Hepatocyte (in vitro differentiated cells): Measurements from ENCODE around the gene TSPEAR. TPM values are rescaled to one million over a fixed set of nuclear protein-coding genes. Genes with fewer than 3 reads are reported as not detected.

Source experiments
- DNase-seq: peaks from one replicate; pipeline ENCODE4 v3.0.0-alpha.2; 2016; ENCODE audit warnings: low spot score
- H2AFZ ChIP-seq: fragments of 200-600 bp; sonication (generic); 2 replicates; pipeline ENCODE4 v1.6.0; 2016; ENCODE audit warnings: antibody characterized with exemption, mild to moderate bottlenecking
- H3K27ac ChIP-seq: fragments of 200-600 bp; sonication (generic); 2 replicates; pipeline ENCODE4 v1.5.1; 2016; ENCODE audit warnings: mild to moderate bottlenecking
- H3K27me3 ChIP-seq: fragments of 200-600 bp; sonication (generic); 2 replicates; pipeline ENCODE4 v1.6.1; 2016
- H3K36me3 ChIP-seq: fragments of 200-600 bp; sonication (generic); replicated peaks from 2 replicates; pipeline ENCODE4 v1.5.1; 2016; ENCODE audit warnings: low read depth; ENCODE audit not compliant: insufficient read depth
- H3K4me1 ChIP-seq: fragments of 200-600 bp; sonication (generic); 2 replicates; pipeline ENCODE4 v1.5.1; 2016; ENCODE audit warnings: mild to moderate bottlenecking, moderate library complexity; ENCODE audit not compliant: insufficient read depth
- H3K4me2 ChIP-seq: fragments of 200-600 bp; sonication (generic); 2 replicates; pipeline ENCODE4 v1.6.0; 2016
- H3K4me3 ChIP-seq: fragments of 200-600 bp; sonication (generic); 2 replicates; pipeline ENCODE4 v1.5.1; 2016; ENCODE audit warnings: mild to moderate bottlenecking
- H3K79me2 ChIP-seq: fragments of 200-600 bp; sonication (generic); 2 replicates; pipeline ENCODE4 v1.6.0; 2017; ENCODE audit warnings: mild to moderate bottlenecking
- H3K9me2 ChIP-seq: fragments of 200-600 bp; sonication (generic); replicated peaks from 2 replicates; pipeline ENCODE4 v1.6.0; 2017; ENCODE audit warnings: mild to moderate bottlenecking; ENCODE audit not compliant: insufficient read depth
- H3K9me3 ChIP-seq: fragments of 200-600 bp; sonication (generic); 2 replicates; pipeline ENCODE4 v1.5.1; 2016; ENCODE audit warnings: low read depth, mild to moderate bottlenecking
- H4K20me1 ChIP-seq: fragments of 200-600 bp; sonication (generic); 2 replicates; pipeline ENCODE4 v1.6.0; 2016; ENCODE audit warnings: mild to moderate bottlenecking; ENCODE audit not compliant: insufficient read depth, poor library complexity, severe bottlenecking
- EZH2 ChIP-seq: fragments of 200-600 bp; sonication (generic); IDR thresholded peaks from 2 replicates; pipeline ENCODE4 v1.6.1; 2016; ENCODE audit warnings: antibody characterized with exemption, mild to moderate bottlenecking, borderline replicate concordance
- EZH2phosphoT487 ChIP-seq: fragments of 200-600 bp; sonication (generic); IDR thresholded peaks from one replicate; pipeline ENCODE4 v1.6.1; 2018; ENCODE audit warnings: antibody characterized with exemption, mild to moderate bottlenecking, low read depth, moderate library complexity; ENCODE audit not compliant: unreplicated experiment, severe bottlenecking
- WGBS: methylation state at CpG from one replicate; pipeline ENCODE4 v1.1.6; 2016; ENCODE audit warnings: low lambda C conversion rate; ENCODE audit errors: missing lambda C conversion rate; 5-methylcytosine and 5-hydroxymethylcytosine counted together
- polyA plus RNA-seq: library from polyadenylated mRNA; unstranded; fragments of >200 nt; fragmentation: Nextera tagmentation; extraction: Ambion mirVana; gene quantifications from 2 replicates; pipeline ENCODE4 v1.2.1, GENCODE V29; 2016
- total RNA-seq: library from RNA; depleted of rRNA; stranded (reverse); fragments of >200 nt; gene quantifications from 2 replicates; pipeline ENCODE4 v1.2.3, GENCODE V29; 2014
- TF ChIP-seq, protein P1 (sequence below): fragments of 200-600 bp; sonication (generic); IDR thresholded peaks from 2 replicates; pipeline ENCODE4 v1.5.1; 2016; ENCODE audit warnings: antibody characterized with exemption, mild to moderate bottlenecking; ENCODE audit not compliant: poor library complexity

Gene TSPEAR
- total and polyA plus RNA-seq, 2 experiments from 2014 or later: 0.35 TPM; not detected in 1

DNA sequence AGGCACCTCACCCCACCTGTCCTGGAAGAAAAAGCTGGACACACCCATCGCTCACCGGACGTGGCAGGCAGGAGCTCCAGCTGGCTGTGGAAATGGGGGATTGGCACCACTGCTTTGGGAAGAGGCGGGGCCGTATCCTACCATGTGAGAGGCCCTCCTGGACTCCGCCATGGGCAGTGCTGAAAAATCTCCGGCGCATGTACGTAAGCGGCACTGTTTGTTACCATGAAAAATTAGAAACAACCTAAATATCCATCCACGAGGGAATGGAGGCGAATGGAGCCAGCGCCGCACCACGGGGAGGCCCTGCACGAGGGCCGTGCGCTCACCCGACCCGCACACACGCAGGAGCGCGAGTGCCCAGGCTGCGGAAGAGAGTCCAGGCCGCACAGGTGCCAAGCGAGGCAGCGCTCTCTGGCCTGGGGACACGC, 96.4 kb downstream of the TSPEAR start:
- H3K79me2 ChIP-seq: no peaks in the 10 kb centered on the region
- H3K36me3 ChIP-seq: no peaks in the 10 kb centered on the region
- no peak overlapping the region for H3K4me2 ChIP-seq
- no peaks in the 10 kb centered on the region for H3K9me2 ChIP-seq
- H4K20me1 ChIP-seq: no peaks in the 10 kb centered on the region
- H3K27me3 ChIP-seq: no peaks in the 10 kb centered on the region
- no peak overlapping the region for H2AFZ ChIP-seq
- DNase-seq: no peak
- H3K4me1 ChIP-seq: no peaks in the 10 kb centered on the region
- 94% methylated on average over 28 of the region's 28 CpGs for WGBS
- no peak overlapping the region for H3K4me3 ChIP-seq
- TF ChIP-seq EZH2 (no peak), EZH2phosphoT487 (no peak)
- TF ChIP-seq, protein P1, sequence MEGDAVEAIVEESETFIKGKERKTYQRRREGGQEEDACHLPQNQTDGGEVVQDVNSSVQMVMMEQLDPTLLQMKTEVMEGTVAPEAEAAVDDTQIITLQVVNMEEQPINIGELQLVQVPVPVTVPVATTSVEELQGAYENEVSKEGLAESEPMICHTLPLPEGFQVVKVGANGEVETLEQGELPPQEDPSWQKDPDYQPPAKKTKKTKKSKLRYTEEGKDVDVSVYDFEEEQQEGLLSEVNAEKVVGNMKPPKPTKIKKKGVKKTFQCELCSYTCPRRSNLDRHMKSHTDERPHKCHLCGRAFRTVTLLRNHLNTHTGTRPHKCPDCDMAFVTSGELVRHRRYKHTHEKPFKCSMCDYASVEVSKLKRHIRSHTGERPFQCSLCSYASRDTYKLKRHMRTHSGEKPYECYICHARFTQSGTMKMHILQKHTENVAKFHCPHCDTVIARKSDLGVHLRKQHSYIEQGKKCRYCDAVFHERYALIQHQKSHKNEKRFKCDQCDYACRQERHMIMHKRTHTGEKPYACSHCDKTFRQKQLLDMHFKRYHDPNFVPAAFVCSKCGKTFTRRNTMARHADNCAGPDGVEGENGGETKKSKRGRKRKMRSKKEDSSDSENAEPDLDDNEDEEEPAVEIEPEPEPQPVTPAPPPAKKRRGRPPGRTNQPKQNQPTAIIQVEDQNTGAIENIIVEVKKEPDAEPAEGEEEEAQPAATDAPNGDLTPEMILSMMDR: no peak
- H3K9me3 ChIP-seq: no peaks in the 10 kb centered on the region
- no peak overlapping the region for H3K27ac ChIP-seq

DNA sequence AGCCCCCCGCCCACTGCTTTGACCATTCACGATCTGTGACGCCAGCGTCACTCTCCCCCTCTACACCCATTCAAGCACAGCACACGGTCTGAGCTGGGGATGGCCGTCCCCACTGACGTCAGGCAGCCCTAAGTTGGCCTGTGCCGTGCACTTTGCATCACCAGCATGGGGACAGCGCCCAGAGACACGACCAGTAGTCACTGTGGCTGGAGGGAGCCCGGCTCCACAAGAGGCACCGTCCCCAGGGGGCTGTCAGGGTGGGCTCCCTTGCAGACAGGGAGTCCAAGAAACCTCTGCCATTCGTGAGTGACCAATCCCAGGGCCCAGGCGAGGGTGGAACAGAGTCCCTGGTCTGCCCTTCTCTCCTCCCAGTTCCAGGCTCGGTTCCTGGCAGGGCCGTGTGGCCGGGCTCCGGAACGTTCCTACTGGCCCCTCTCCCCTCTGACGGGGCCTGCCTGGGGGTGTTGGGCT, 97.2 kb downstream of the TSPEAR start:
- no peak overlapping the region for H3K4me2 ChIP-seq
- H4K20me1 ChIP-seq: no peaks in the 10 kb centered on the region
- TF ChIP-seq, protein P1: no peak
- no peak for TF ChIP-seq EZH2phosphoT487
- no peak for TF ChIP-seq EZH2
- no peak overlapping the region for H3K27ac ChIP-seq
- DNase-seq: no peak
- H2AFZ ChIP-seq: no peak overlapping the region
- H3K4me1 ChIP-seq: no peaks in the 10 kb centered on the region
- H3K36me3 ChIP-seq: no peaks in the 10 kb centered on the region
- no peaks in the 10 kb centered on the region for H3K27me3 ChIP-seq
- 91% methylated on average over 20 of the region's 20 CpGs for WGBS
- H3K4me3 ChIP-seq: no peak overlapping the region
- no peaks in the 10 kb centered on the region for H3K79me2 ChIP-seq
- no peaks in the 10 kb centered on the region for H3K9me3 ChIP-seq
- no peaks in the 10 kb centered on the region for H3K9me2 ChIP-seq

- Histone ChIP-seq H3K36me3 (no peaks in the 10 kb centered on the region), H3K4me2 (no peak overlapping the region), H3K4me3 (no peak overlapping the region), H3K9me3 (no peaks in the 10 kb centered on the region), H3K27ac (no peak overlapping the region), H3K27me3 (no peaks in the 10 kb centered on the region), H3K79me2 (no peaks in the 10 kb centered on the region), H4K20me1 (no peaks in the 10 kb centered on the region), H3K4me1 (no peaks in the 10 kb centered on the region), H2AFZ (no peak overlapping the region), H3K9me2 (no peaks in the 10 kb centered on the region)
- DNase-seq: no peak
- TF ChIP-seq, protein P1: no peak
- TF ChIP-seq EZH2phosphoT487: no peak
- TF ChIP-seq EZH2: no peak
- 94% methylated on average over 26 of the region's 26 CpGs for WGBS
Observed at GRCh38 chr21:44613386-44614155, 97.8 kb downstream of the TSPEAR start.
